SK-N-SH (cell line): ENCODE measurements around the gene RAB38. TPM values are rescaled to one million over a fixed set of nuclear protein-coding genes. Genes with fewer than 3 reads are reported as not detected.

Experiments
- CTCF ChIA-PET: fragments of 300-600, 350-600 bp; formaldehyde crosslinking; extraction: SDS; loops from one replicate; lab custom pipeline; 2021; lab: Yijun Ruan, JAX
- POLR2A ChIA-PET: fragments of 350-600 bp; sonication (Branson Sonifier 250); formaldehyde crosslinking; extraction: SDS; loops from one replicate; lab custom pipeline; 2020; ENCODE audit warnings: antibody characterized with exemption, inconsistent platforms; lab: Yijun Ruan, JAX
- DNase-seq: peaks from one replicate; pipeline ENCODE4 v3.0.0; 2012
- H2AFZ ChIP-seq: fragments of 200-600 bp; sonication (generic); 2 replicates; pipeline ENCODE4 v1.8.1; 2016; ENCODE audit warnings: antibody characterized with exemption, mild to moderate bottlenecking, low read depth
- H3F3A ChIP-seq: fragments of 200-600 bp; sonication (generic); replicated peaks from 2 replicates; pipeline ENCODE3; 2016; ENCODE audit warnings: antibody characterized with exemption, mild to moderate bottlenecking; ENCODE audit not compliant: insufficient read depth
- H3K27ac ChIP-seq, 2 experiments: fragments of 200-500 bp in 1 of 2; fragments of 200-600 bp in 1 of 2; sonication (Bioruptor generic) in 1 of 2; sonication (generic), shearing (Covaris generic) in 1 of 2; 2 replicates each; pipeline versions ENCODE4 v1.5.1 to v1.6.1; 2014 to 2016; ENCODE audit warnings: low read depth in 2 of 2, inconsistent platforms in 1 of 2, low read length in 1 of 2, mild to moderate bottlenecking in 1 of 2, mixed read lengths in 1 of 2
- H3K27me3 ChIP-seq: fragments of 200-600 bp; sonication (generic), shearing (Covaris generic); 2 replicates; pipeline ENCODE4 v1.6.1; 2016; ENCODE audit warnings: mixed run types; ENCODE audit not compliant: insufficient read depth
- H3K36me3 ChIP-seq, 2 experiments: fragments of 200-500 bp in 1 of 2; fragments of 200-600 bp in 1 of 2; sonication (Bioruptor generic) in 1 of 2; sonication (generic) in 1 of 2; replicated peaks in 1 of 2; 2 replicates each; pipeline versions ENCODE3 to v1.5.1; 2014 to 2016; ENCODE audit warnings: low read length in 1 of 2, mild to moderate bottlenecking in 1 of 2; ENCODE audit not compliant: insufficient read depth in 2 of 2, control insufficient read depth in 1 of 2
- H3K4me1 ChIP-seq, 2 experiments: fragments of 200-500 bp in 1 of 2; fragments of 200-600 bp in 1 of 2; sonication (Bioruptor generic) in 1 of 2; sonication (generic), shearing (Covaris generic) in 1 of 2; 2 replicates each; pipeline versions ENCODE4 v1.5.1 to v1.6.1; 2014 to 2016; ENCODE audit warnings: low read depth in 1 of 2, low read length in 1 of 2, mixed run types in 1 of 2; ENCODE audit not compliant: insufficient read depth in 2 of 2, control insufficient read depth in 1 of 2
- H3K4me2 ChIP-seq: fragments of 200-600 bp; sonication (generic), shearing (Covaris generic); 2 replicates; pipeline ENCODE4 v1.6.1; 2017; ENCODE audit warnings: mixed run types
- H3K4me3 ChIP-seq, 2 experiments: fragments of 200-500 bp in 1 of 2; fragments of 200-600 bp in 1 of 2; sonication (Bioruptor generic) in 1 of 2; sonication (generic), shearing (Covaris generic) in 1 of 2; 2 replicates each; pipeline versions ENCODE4 v1.5.1 to v1.8.1; 2014 to 2016; ENCODE audit warnings: low read depth in 2 of 2, inconsistent platforms in 1 of 2, low read length in 1 of 2, mild to moderate bottlenecking in 1 of 2, mixed read lengths in 1 of 2, moderate library complexity in 1 of 2
- H3K79me2 ChIP-seq: fragments of 200-600 bp; sonication (generic); 2 replicates; pipeline ENCODE4 v1.8.1; 2017; ENCODE audit warnings: mild to moderate bottlenecking; ENCODE audit not compliant: insufficient read depth
- H3K9ac ChIP-seq: fragments of 200-600 bp; sonication (generic); 2 replicates; pipeline ENCODE4 v1.6.1; 2017; ENCODE audit warnings: mixed run types
- H3K9me2 ChIP-seq: fragments of 200-600 bp; sonication (generic); 2 replicates; pipeline ENCODE4 v1.6.1; 2017; ENCODE audit warnings: mixed run types
- H3K9me3 ChIP-seq: fragments of 200-600 bp; sonication (generic); 2 replicates; pipeline ENCODE4 v1.6.1; 2017; ENCODE audit warnings: mixed run types, mild to moderate bottlenecking, moderate library complexity
- H4K20me1 ChIP-seq: fragments of 200-600 bp; sonication (generic); 2 replicates; pipeline ENCODE4 v1.6.1; 2017; ENCODE audit warnings: mild to moderate bottlenecking, mixed run types; ENCODE audit not compliant: insufficient read depth
- ELF1 ChIP-seq: IDR thresholded peaks from 2 replicates; pipeline ENCODE4 v1.4.0; 2012
- EP300 ChIP-seq, 2 experiments: IDR thresholded peaks; 2 replicates each; pipeline versions ENCODE4 v1.4.0 to v1.6.1; 2012; ENCODE audit warnings: borderline replicate concordance in 1 of 2, low read depth in 1 of 2, low read length in 1 of 2
- EZH2phosphoT487 ChIP-seq: fragments of 200-600 bp; sonication (generic); IDR thresholded peaks from 2 replicates; pipeline ENCODE4 v1.6.1; 2017; ENCODE audit warnings: low read depth, mixed run types, mild to moderate bottlenecking, antibody characterized with exemption, moderate library complexity, borderline replicate concordance
- FOXM1 ChIP-seq: IDR thresholded peaks from 2 replicates; pipeline ENCODE4 v1.4.0; 2012; ENCODE audit warnings: low read depth, mild to moderate bottlenecking
- JUND ChIP-seq: IDR thresholded peaks from 2 replicates; pipeline ENCODE4 v1.4.0; 2012
- MEF2A ChIP-seq: IDR thresholded peaks from 2 replicates; pipeline ENCODE4 v1.4.0; 2012; ENCODE audit warnings: low read depth, borderline replicate concordance
- NRF1 ChIP-seq: IDR thresholded peaks from 2 replicates; pipeline ENCODE4 v1.6.1; 2012; ENCODE audit warnings: low read depth, mild to moderate bottlenecking, low read length
- RCOR1 ChIP-seq: fragments of 150-350 bp; IDR thresholded peaks from 2 replicates; pipeline ENCODE4 v1.6.1; 2017; ENCODE audit warnings: antibody characterized with exemption, low read length
- SIN3A ChIP-seq: IDR thresholded peaks from 2 replicates; pipeline ENCODE4 v1.6.1; 2012; ENCODE audit warnings: low read depth, mild to moderate bottlenecking, low read length, moderate library complexity, borderline replicate concordance
- TCF12 ChIP-seq: IDR thresholded peaks from 2 replicates; pipeline ENCODE4 v1.4.0; 2012
- YY1 ChIP-seq: IDR thresholded peaks from 2 replicates; pipeline ENCODE4 v1.4.0; 2012; ENCODE audit warnings: low read depth, mild to moderate bottlenecking
- whole genome bisulfite sequencing: methylation state at CpG from one replicate; pipeline ENCODE4 v1.1.6; 2017; ENCODE audit warnings: low lambda C conversion rate; 5-methylcytosine and 5-hydroxymethylcytosine counted together
- polyA plus RNA-seq, 3 experiments: library from polyadenylated mRNA; depleted of rRNA; stranded (reverse); fragments of >200 nt; gene quantifications; 2 replicates each; pipeline ENCODE4 v1.2.3, GENCODE V29; 2012
- TF ChIP-seq, protein P1 (sequence below): IDR thresholded peaks from 2 replicates; pipeline ENCODE4 v1.4.0; 2012; ENCODE audit warnings: low read depth, borderline replicate concordance
- TF ChIP-seq, protein P2 (sequence below): IDR thresholded peaks from 2 replicates; pipeline ENCODE4 v1.6.1; 2012; ENCODE audit warnings: mild to moderate bottlenecking, low read depth, low read length, moderate library complexity
- TF ChIP-seq, protein P3 (sequence below): IDR thresholded peaks from 2 replicates; pipeline ENCODE4 v1.4.0; 2012; ENCODE audit warnings: low read depth
- TF ChIP-seq, protein P4 (sequence below): fragments of 150-350 bp; IDR thresholded peaks from 2 replicates; pipeline ENCODE4 v1.6.1; 2017; ENCODE audit warnings: antibody characterized with exemption, low read length, low read depth, borderline replicate concordance

RAB38 gene
- polyA plus RNA-seq, 1 of the 3 experiments (the other 2 are of a cell fraction), result 0.66 TPM

DNA sequence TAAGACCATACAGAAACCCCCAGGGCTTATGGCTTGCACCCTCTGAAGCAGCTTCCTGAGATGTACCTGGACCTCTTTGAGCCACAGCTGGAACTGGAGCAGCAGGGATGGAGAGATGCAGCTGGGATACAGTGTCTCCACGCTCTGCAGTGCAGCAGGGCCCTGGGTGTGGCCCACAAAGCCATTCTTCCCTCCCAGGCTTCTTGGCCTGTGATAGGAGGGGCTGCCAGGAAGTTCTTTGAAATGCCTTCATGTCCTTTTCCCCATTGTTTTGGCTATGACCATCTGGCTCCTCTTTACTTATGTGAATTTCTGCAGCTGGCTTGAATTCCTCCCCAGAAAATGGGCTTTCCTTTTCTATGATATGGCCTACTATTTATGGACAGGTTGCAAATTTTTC lies 37.1 kb upstream of the RAB38 start:
- 0% methylated on average over 1 of the region's 1 CpG for WGBS
- Histone ChIP-seq H2AFZ (no peak overlapping the region), H3K4me1 (no peaks in the 10 kb centered on the region), H3K27me3 (no peaks in the 10 kb centered on the region), H3K9ac (no peak overlapping the region), H3K4me2 (no peak overlapping the region), H3F3A (no peaks in the 10 kb centered on the region), H3K9me3 (no peaks in the 10 kb centered on the region), H3K36me3 (no peaks in the 10 kb centered on the region), H3K27ac (no peak overlapping the region), H3K4me3 (no peak overlapping the region), H3K9me2 (no peaks in the 10 kb centered on the region), H3K79me2 (no peaks in the 10 kb centered on the region), H4K20me1 (no peaks in the 10 kb centered on the region)
- no peak for DNase-seq
- ChIA-PET POLR2A (no interaction called here), CTCF (no interaction called here)
- TF ChIP-seq, protein P1, sequence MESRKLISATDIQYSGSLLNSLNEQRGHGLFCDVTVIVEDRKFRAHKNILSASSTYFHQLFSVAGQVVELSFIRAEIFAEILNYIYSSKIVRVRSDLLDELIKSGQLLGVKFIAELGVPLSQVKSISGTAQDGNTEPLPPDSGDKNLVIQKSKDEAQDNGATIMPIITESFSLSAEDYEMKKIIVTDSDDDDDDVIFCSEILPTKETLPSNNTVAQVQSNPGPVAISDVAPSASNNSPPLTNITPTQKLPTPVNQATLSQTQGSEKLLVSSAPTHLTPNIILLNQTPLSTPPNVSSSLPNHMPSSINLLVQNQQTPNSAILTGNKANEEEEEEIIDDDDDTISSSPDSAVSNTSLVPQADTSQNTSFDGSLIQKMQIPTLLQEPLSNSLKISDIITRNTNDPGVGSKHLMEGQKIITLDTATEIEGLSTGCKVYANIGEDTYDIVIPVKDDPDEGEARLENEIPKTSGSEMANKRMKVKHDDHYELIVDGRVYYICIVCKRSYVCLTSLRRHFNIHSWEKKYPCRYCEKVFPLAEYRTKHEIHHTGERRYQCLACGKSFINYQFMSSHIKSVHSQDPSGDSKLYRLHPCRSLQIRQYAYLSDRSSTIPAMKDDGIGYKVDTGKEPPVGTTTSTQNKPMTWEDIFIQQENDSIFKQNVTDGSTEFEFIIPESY, result no peak
- TF ChIP-seq, protein P2, sequence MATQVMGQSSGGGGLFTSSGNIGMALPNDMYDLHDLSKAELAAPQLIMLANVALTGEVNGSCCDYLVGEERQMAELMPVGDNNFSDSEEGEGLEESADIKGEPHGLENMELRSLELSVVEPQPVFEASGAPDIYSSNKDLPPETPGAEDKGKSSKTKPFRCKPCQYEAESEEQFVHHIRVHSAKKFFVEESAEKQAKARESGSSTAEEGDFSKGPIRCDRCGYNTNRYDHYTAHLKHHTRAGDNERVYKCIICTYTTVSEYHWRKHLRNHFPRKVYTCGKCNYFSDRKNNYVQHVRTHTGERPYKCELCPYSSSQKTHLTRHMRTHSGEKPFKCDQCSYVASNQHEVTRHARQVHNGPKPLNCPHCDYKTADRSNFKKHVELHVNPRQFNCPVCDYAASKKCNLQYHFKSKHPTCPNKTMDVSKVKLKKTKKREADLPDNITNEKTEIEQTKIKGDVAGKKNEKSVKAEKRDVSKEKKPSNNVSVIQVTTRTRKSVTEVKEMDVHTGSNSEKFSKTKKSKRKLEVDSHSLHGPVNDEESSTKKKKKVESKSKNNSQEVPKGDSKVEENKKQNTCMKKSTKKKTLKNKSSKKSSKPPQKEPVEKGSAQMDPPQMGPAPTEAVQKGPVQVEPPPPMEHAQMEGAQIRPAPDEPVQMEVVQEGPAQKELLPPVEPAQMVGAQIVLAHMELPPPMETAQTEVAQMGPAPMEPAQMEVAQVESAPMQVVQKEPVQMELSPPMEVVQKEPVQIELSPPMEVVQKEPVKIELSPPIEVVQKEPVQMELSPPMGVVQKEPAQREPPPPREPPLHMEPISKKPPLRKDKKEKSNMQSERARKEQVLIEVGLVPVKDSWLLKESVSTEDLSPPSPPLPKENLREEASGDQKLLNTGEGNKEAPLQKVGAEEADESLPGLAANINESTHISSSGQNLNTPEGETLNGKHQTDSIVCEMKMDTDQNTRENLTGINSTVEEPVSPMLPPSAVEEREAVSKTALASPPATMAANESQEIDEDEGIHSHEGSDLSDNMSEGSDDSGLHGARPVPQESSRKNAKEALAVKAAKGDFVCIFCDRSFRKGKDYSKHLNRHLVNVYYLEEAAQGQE, result no peak
- TF ChIP-seq, protein P3, sequence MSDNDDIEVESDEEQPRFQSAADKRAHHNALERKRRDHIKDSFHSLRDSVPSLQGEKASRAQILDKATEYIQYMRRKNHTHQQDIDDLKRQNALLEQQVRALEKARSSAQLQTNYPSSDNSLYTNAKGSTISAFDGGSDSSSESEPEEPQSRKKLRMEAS, result no peak
- TF ChIP-seq EP300 (IDR thresholded peaks at IDR 0.05; ENCODE audit: borderline replicate concordance in 1 of 2, low read depth in 1 of 2, low read length in 1 of 2) (no peak), JUND (no peak), RCOR1 (no peak), TCF12 (no peak), ELF1 (no peak)
- TF ChIP-seq, protein P4, sequence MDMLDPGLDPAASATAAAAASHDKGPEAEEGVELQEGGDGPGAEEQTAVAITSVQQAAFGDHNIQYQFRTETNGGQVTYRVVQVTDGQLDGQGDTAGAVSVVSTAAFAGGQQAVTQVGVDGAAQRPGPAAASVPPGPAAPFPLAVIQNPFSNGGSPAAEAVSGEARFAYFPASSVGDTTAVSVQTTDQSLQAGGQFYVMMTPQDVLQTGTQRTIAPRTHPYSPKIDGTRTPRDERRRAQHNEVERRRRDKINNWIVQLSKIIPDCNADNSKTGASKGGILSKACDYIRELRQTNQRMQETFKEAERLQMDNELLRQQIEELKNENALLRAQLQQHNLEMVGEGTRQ, result no peak

DNA sequence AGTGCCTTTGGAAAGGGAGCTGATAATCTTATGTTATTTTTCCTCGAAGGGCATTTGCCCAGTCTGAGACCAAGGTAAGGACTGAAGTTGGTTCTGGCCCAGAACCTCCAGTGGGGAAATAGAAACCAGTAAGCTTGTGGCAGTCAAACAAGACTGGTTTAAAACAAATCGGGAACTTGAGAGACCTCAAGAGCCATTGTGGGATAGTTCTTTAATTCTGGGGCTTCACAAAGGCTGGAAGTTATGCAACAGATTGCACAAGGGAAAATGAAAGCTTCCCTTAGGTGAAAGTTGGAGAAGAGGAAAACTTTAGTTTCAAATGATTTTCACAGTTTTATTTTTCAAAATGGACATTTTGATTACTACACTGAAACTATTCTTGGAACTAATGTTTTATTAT lies 33.5 kb upstream of the RAB38 start:
- Histone ChIP-seq H3K4me3 (no peak overlapping the region), H3K27ac (no peak overlapping the region), H4K20me1 (no peaks in the 10 kb centered on the region), H3K9me2 (no peaks in the 10 kb centered on the region), H3K4me2 (no peak overlapping the region), H3K27me3 (no peaks in the 10 kb centered on the region), H3K79me2 (no peaks in the 10 kb centered on the region), H3F3A (no peaks in the 10 kb centered on the region), H3K36me3 (no peaks in the 10 kb centered on the region), H3K4me1 (no peaks in the 10 kb centered on the region), H2AFZ (no peak overlapping the region), H3K9ac (no peak overlapping the region), H3K9me3 (no peaks in the 10 kb centered on the region)
- TF ChIP-seq, protein P3, result no peak
- TF ChIP-seq ELF1 (no peak), FOXM1 (no peak), YY1 (no peak), MEF2A (no peak), JUND (no peak), EZH2phosphoT487 (no peak), SIN3A (no peak), NRF1 (no peak)
- ChIA-PET CTCF (no interaction called here), POLR2A (no interaction called here)
- WGBS, result 21% methylated on average over 2 of the region's 2 CpGs
- no peak for DNase-seq
